Endometrium (tissue), 2 donors: ENCODE results near the gene XG.

ENCODE experiments used
- FAIRE-seq: peaks from 2 replicates; lab custom pipeline; 2012; peaks lifted over from hg19 to GRCh38; lab: Jason Lieb, UNC
- donor health status: control.
- donor health status: control.

XG gene

DNA sequence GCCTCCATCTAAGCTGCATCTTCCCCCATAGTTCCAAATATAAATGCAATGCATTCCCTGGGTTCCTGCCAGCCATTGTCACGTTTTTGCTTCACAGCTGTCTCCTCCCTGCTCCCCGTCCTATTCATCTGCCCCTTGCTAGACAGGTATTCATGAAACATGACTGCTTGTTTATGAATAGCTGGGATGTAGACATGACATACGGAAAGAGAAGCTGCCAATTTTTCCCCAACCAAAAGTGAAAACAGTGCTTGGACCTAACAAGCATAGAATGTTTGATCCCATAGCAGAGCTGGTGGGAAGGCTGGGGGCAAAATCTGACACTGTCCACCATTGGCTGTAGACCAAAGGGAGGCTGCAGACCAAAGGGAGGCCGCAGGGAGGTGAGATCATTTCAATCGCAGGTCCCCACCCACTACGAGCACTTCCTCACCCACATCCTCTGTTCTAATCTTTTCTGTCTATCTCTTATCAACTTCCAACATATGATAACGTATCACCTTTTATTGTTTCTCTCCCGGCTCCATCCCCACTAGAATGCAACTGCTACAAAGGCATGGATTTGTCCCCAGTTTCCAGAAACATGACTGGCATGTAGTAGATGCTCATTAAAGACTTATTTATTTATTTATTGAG, 68.4 kb downstream of the XG start:
- FAIRE-seq, result no peak

DNA sequence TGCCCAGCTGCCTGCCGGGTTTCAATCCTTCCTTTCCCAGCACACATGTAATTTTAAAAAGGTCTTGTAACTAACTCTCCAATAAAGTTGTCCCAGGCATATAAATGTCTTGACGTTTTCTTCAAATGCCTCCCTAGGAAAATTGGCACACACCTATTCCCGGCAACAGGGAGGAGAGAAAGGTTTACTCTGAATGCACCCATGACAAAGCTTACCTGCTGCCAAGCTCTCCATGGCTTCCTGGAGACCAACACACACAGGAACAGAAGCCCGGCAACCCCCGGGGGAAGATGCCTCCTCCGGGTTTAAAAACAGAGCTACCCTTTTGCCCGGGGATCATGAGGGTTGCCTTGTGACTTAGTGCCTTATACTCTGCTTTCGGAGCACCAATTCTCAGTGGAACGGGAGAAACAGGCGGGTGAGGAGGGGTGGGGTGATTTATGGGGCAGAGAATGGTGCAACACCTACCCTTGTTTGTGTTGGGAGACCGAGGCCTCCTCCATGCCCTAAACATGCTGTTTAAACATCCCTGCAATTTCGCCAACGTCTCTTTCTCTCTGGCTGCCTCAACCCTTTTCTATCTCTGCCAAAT, 72.1 kb downstream of the XG start:
- no peak for FAIRE-seq

DNA sequence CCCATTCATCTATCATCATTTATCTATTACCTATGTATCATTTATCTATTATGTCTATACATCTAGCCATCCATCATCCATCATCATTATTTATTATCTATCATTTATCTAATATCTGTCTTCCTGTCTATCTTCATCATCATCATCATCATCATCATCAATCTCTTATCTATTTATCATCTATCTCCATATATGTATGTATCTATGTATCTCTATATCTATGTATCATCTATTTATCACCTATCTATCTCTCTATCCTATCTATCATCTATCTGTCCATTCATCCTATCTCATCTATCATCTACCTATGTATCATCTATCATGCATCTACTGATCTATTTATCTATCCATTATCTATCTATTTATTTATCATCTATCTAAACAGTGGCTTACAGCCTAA, 73.0 kb downstream of the XG start:
- FAIRE-seq, result no peak

DNA sequence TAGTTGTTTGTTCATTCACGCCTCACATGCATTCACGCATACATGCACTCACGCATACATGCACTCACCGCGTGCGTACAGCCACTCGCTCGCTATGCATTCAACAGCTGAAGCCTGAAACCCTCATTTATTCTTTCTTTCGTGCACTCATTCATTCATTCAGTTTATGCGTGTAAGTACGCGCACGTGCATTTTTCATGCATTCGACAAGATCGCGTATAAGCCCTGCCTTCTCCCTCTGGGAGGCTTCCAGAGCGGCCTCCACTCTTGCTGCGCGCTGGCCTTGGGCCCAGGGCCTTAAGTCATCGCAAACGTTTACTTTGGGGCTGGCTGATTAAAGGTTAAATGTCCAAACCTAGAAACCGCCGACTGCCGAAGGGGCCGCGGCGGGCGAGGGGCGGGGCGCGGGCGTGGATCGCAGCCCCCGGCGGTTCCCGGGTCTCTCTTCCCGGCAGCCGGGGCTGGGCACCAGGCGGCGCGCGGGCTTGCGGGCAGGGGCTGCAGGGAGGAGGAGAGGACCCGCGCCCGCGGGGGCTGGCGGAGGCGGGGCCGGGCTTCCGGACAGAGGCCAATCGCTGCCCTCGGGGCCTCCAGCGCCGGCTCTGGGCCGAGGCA, 76.6 kb downstream of the XG start, which contains the start of gene GYG2:
GYG2 (plus strand) TSS at position 587 of the 615 bp plus-strand sequence. CDS start 1,259 bp downstream, outside the sequence.
- no peak for FAIRE-seq

DNA sequence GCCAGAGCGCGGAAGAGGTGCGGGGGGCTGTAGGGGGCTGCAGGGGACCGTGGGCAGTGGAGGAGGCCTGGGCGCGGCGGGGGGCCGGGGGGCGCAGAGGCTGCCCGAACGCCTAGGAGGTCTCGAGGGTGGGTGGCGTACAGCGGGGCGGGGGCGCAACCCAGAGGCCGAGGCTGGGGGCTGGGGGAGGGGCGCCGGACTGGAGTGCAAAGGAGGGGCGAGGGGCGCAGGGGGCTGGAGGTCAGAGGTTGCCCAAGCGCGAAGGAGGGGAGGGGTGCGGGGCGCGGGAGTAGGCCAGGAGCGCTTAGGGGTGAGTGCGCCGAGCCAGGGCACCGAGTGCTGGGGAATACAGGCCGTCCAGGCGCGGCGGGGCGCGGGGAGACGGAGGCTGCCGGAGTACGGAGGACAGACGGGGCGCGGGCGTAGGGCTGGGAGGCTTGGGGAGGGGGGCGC, 77.1 kb downstream of the XG start:
- no peak for FAIRE-seq

DNA sequence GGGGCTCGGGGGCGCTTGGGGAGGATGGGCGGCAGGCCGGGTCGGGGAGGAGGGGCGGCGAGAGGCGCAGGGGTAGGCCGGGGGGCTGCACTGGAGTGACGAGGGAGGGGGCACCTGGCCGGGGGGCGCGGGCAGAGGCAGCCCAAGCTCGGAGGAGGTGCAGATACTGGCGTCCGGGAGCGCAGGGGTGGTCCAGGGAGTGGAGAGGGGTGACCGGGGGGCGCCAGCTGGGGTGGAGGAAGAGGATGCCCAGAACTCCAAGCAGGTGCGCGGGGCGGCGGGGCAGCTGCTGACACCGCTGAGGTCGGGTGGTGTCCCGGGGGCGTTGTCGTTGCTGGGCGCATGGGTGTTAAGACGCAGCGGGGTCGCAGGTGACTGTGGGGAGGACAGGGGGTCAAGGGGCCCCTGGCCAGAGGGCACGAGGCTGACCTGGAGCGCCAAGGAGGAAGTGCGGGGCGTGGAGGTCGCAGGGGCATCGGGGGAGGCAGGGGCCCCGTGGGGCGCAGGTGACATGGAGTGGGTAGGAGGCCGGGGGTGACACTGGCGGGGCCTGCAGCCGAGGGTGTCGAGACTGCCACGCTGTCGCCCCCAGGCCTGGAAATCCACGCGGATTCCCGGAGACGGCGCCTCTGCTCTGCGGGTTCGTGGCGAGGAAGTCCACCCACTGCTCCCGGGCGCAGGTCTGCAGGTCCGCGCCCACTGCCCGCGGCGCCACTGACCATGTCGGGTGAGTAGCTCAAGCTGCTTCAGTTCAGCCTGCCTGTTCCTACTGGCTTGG, 77.8 kb downstream of the XG start:
- no peak for FAIRE-seq

DNA sequence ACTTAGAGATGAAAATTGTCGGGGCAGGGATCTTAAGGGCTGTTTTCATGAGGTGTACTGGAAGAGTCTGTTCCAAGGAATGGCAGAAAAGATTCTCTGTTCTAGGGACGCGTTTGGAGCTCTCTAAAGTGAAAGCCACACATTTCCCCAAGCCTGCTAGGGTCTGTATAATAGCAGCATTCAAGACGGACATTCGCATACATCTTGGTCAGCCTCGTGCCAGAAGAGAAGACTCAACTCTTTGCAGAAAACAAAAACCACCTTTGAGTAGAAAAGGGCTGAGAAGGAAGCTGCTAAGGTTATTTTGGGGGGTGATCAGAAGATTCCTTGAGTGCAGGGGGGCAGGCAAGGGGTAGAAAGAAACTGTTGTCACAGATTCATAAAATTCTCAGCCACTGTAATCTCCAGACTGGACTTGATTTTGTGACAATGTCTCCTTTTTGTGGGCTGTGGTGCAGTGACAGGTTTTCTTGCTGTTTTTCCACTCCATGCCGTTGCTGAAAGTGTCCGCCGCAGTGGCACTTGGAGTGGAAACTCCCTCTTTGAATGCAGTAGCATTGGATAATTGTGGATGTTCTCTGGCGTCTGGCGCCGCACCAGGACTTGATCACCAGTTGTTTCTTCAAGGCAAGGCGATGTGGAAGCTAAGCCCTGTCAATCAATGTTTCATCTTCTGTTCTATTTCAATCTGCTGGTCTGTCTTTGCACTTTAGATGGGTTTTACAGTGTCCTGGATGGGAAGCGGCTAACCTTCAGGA, 79.8 kb downstream of the XG start:
- no peak for FAIRE-seq

DNA sequence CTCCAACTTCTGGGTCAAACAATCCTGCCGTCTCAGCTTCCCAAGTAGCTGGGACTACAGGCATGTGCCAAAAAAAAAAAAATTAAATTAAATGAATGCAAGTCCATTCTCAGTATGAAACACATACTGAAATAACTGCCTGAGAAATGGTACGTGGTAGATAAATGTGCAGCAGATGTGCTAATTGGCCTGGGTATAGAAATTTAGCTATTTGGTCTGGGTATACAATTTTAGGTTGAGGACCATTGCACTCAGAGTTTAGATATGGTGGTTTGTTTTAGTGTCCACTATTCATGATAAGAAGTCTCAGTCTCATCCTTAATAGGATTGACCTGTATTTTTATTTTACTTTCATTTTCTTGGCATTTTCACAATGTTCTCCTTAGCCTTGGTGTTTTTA, 86.1 kb downstream of the XG start:
- FAIRE-seq, result no peak

DNA sequence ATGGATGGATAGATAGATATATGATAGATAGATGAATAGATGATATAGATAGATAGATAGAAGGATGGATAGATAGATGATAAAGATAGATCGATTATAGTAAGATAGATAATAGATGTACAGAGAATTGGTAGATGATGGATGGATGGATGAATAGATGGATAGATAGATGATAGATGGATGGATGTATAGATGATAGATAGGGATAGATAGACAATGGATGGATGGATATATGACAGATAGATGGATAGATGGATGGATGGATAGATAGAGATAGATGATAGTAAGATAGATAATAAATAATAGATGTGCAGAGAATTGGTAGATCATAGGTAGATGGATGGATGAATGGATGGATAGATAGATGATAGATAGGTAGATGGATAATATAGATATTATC, 89.1 kb downstream of the XG start:
- FAIRE-seq, result no peak

DNA sequence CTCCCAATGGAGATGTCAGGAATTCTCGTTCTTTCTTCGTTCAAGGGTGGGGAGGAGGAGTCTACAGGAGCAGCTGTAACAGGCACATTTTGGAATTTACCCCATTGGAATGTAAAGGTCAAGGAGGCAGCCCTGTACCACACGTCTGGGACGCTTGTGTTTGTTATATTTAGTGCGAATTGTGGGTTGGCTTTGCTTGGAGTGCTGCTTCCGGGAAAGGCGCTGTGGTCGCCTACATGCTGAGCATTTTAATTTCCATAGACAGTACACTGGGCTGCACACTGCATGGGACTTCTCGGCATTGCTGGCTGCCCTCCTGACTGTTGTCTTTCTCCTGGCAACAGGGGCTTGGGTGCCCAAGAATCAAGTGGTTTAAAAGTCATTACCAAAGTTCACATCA, 89.7 kb downstream of the XG start:
- FAIRE-seq, result no peak

DNA sequence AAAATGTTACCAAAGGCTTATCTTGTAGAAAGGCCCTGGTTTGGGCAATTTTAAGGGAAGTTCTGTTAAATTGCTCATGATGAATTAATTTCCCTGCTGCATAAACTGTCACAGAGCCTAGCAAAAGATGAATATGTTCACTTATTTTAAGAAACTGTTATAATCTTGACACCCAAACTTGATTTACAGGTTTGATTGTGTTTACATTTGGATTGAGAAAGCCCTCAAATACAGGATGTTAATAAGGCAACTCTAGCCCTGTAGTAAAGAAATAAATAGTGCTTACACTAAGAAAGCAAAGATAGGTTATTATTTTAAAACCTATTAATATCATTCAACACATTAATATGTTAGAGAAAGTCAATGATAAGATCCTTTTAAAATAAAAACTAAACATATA, 95.2 kb downstream of the XG start:
- no peak for FAIRE-seq

DNA sequence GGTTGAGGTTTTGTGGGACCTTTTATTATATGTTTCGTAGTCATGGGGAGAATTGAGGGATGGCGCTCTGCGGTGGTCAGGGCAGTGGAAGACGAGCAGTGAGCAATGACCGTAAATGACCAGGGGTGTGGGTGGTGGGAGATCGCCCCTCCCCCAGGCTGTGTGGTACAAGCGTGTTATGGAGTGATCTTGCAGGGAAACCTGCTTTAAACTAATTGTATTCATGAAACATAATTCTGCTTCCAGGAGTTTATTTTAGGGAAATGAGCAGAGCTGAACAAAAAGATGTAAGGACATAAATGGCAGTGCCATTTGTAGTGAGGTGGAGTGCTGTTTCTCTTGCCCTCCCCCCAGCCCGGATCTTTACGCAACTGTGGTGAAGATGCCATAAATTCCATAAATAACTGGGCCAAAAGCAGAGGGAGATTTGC, 97.0 kb downstream of the XG start:
- no peak for FAIRE-seq

DNA sequence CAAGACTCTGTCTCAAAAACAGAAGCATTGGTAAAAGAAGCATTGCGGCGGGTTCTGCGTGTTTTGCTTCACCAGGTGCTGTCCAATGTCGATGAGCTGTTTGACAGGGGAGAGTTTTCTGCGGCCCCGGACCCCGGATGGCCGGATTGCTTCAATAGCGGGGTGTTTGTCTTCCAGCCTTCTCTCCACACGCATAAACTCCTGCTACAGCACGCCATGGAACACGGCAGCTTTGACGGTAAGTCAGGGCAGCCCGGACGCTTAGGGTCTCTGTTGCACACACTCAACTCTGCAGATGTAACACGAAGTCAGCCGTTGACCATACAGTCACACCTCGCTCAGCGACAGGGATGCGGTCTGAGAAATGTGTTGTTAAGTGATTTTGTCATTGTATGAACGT, 103.1 kb downstream of the XG start:
- no peak for FAIRE-seq

DNA sequence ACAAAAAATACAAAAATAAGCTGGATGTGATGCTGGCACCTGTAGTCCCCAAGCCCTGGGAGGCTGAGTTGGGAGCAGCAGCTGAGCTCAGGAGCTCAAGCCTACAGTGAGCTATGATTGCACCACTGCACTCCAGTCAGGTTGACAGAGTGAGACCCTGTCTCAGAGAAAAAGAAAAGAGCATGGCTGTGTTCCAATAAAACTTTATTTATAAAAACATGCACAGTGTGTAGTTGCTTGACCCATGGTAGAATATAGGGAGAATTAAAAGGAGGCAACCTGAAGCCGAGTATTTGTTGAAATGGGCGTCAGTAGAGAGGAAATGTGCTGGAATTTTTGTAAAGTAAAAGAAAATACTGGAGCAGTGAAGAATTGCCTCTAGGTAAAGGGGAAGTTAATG, 103.9 kb downstream of the XG start:
- FAIRE-seq, result no peak

DNA sequence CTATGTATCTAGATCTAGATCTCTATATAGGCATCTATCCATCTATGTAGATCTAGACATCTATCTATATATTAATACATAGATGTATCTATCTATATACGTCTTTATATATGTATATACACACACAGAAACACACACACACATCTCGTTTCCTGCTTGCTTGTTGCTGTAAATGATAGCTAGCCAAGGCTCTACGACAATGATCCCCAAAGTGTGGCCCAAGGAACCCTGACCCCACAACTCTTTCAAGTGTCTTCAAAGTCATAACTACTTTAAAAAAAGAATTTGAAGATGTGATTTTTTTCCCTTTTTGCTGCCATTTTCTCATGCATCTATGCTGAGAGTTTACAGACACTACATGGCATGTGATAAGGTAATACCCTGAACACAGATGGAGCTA, 105.7 kb downstream of the XG start:
- no peak for FAIRE-seq

DNA sequence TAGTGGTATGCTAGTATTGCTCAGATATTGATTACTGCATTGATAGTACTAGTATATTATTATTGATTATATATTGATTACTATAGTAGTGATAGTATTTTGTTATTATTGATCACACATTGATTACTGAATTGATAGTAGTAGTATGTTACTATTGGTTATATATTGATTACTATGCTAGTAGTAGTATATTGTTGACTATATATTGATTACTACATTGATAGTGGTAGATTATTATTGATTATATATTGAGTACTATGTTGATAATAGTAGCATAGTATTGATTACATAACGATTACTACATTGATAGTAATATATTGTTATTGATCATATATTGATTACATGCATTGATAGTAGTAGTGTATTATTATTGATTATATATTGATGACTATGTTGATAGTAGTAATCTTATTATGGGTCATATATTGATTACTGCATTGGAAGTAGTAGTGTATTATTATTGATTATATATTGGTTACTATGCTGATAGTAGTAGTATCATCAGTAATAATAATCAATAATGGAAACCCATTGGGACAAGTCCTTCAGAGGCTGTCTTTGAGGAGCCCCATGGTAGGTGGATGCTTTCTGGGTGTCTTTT, 107.5 kb downstream of the XG start:
- FAIRE-seq, result peak; percentile 67

DNA sequence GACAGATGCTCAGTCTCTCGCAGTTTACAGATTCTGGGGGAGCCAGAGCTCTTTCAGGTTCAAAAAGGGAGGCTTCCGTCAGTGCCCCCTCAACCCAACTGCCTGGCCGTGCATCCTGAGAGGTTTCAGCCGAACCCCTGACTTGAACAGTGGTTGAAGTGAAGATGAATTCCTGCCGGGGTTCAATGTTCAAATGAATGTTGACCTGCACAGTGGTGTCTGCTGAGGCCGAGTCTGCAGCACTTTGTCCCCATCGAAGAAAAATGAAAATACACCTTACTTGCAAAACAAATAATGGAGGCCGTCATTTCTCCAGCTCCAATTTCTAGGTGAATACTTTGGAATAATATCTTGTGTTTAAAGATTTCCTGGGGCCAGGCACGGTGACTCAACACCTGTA, 110.6 kb downstream of the XG start:
- no peak for FAIRE-seq

DNA sequence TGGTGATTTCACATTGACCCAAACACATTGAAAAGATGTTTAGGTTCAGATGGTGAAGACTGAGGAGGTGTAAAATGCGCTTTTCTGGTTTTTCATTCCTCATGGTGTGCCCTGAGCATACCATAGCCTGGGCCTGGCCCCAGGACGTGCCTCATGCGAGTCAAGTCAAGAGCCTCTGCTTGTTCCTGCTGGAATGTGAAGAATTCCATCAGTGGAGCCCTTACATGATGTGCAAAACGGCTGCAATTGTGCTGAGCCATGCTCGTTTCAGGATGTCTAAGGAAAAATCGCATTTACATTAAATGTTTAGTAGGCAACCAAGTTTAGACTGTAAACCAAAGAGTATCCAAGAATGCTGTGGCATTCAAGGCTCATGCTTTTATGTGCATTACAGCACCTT, 111.8 kb downstream of the XG start:
- FAIRE-seq, result no peak
